GM12878 (cell line): Measurements from ENCODE around the gene C5. TPM values are rescaled to one million over a fixed set of nuclear protein-coding genes. Genes with fewer than 3 reads are reported as not detected.
A peak's percentile ranks its signal among the peaks of the same experiment; 100 is the strongest.

Experiments
- BCL11A ChIP-seq: IDR thresholded peaks from 2 replicates; pipeline ENCODE4 v1.6.1; 2011; ENCODE audit warnings: low read depth, low read length
- E2F8 ChIP-seq: fragments of 450-650 bp; IDR thresholded peaks from 2 replicates; pipeline ENCODE4 v1.6.1; 2018; ENCODE audit warnings: mild to moderate bottlenecking, low read depth, moderate library complexity; ENCODE audit not compliant: partially characterized antibody
- EGR1 ChIP-seq, 2 experiments: IDR thresholded peaks; 1 replicate in 1 of 2; 2 replicates in 1 of 2; pipeline ENCODE4 v1.6.1; 2011 to 2012; ENCODE audit warnings: low read depth in 2 of 2, low read length in 2 of 2, borderline replicate concordance in 1 of 2, mild to moderate bottlenecking in 1 of 2, moderate library complexity in 1 of 2
- EZH2 ChIP-seq: IDR thresholded peaks from 2 replicates; pipeline ENCODE4 v1.6.1; 2012; ENCODE audit warnings: low read depth, mild to moderate bottlenecking, control low read depth, inconsistent platforms, low read length, borderline replicate concordance; ENCODE audit not compliant: control insufficient read depth
- GABPA ChIP-seq: IDR thresholded peaks from 2 replicates; pipeline ENCODE4 v1.6.1; 2014; ENCODE audit warnings: antibody characterized with exemption, low read depth, mild to moderate bottlenecking, inconsistent platforms
- IKZF1 ChIP-seq: fragments of 450-650 bp; conservative IDR thresholded peaks from 2 replicates; pipeline ENCODE4 v1.6.1; 2017; ENCODE audit warnings: antibody characterized with exemption, mild to moderate bottlenecking
- IRF3 ChIP-seq: fragments of 450-650 bp; IDR thresholded peaks from 2 replicates; pipeline ENCODE4 v1.6.1; 2014; ENCODE audit warnings: mild to moderate bottlenecking
- IRF5 ChIP-seq: fragments of 450-650 bp; IDR thresholded peaks from 2 replicates; pipeline ENCODE4 v1.6.1; 2017; ENCODE audit warnings: borderline replicate concordance
- MEF2A ChIP-seq: IDR thresholded peaks from 2 replicates; pipeline ENCODE4 v1.6.1; 2011; ENCODE audit warnings: low read depth, mild to moderate bottlenecking, low read length, moderate library complexity; ENCODE audit not compliant: insufficient read depth
- MEF2B ChIP-seq: fragments of 450-650 bp; IDR thresholded peaks from 2 replicates; pipeline ENCODE4 v1.6.1; 2018; ENCODE audit warnings: mild to moderate bottlenecking, moderate library complexity; ENCODE audit not compliant: partially characterized antibody, poor library complexity, severe bottlenecking
- PAX5 ChIP-seq: IDR thresholded peaks from 2 replicates; pipeline ENCODE4 v1.6.1; 2011; ENCODE audit warnings: low read depth, low read length, borderline replicate concordance
- PAX8 ChIP-seq: fragments of 450-650 bp; IDR thresholded peaks from 2 replicates; pipeline ENCODE4 v1.6.1; 2017; ENCODE audit warnings: mild to moderate bottlenecking, moderate library complexity
- POLR2AphosphoS5 ChIP-seq: IDR thresholded peaks from 2 replicates; pipeline ENCODE4 v1.6.1; 2011; ENCODE audit warnings: mild to moderate bottlenecking, low read length, inconsistent platforms
- RELA ChIP-seq: fragments of 450-650 bp; IDR thresholded peaks from 2 replicates; pipeline ENCODE4 v1.8.0; 2014; ENCODE audit warnings: borderline replicate concordance; ENCODE audit not compliant: partially characterized antibody
- RFX5 ChIP-seq: IDR thresholded peaks from 2 replicates; pipeline ENCODE4 v1.6.1; 2011; ENCODE audit warnings: low read depth, low read length, improper control_type of control experiment
- RUNX3 ChIP-seq: IDR thresholded peaks from 2 replicates; pipeline ENCODE4 v1.6.1; 2012; ENCODE audit warnings: low read length, inconsistent platforms
- SMAD5 ChIP-seq: IDR thresholded peaks from 2 replicates; pipeline ENCODE4 v1.6.1; 2016; ENCODE audit warnings: antibody characterized with exemption, low read depth
- SP1 ChIP-seq: IDR thresholded peaks from one replicate; pipeline ENCODE4 v1.6.1; 2011; ENCODE audit warnings: low read depth, low read length
- ZBTB4 ChIP-seq: fragments of 450-650 bp; formaldehyde crosslinking; IDR thresholded peaks from 2 replicates; pipeline ENCODE4 v1.4.0; 2022; ENCODE audit warnings: mild to moderate bottlenecking, moderate library complexity
- ZNF24 ChIP-seq: fragments of 450-650 bp; IDR thresholded peaks from 2 replicates; pipeline ENCODE4 v1.6.1; 2017; ENCODE audit warnings: antibody characterized with exemption, mild to moderate bottlenecking
- polyA plus RNA-seq, 11 experiments: library from polyadenylated mRNA; depleted of rRNA in 4 of 11; unstranded in 6 of 11; stranded (reverse) in 5 of 11; fragments of >200 nt; fragmentation: Nextera tagmentation in 4 of 11; fragmentation: Illumina TruSeq in 1 of 11; extraction: Ambion mirVana in 4 of 11; extraction: Trizol in 1 of 11; gene quantifications; 1 replicate in 1 of 11; 2 replicates in 10 of 11; pipeline versions ENCODE4 v1.2.1 to v1.2.3, GENCODE V29; 2011 to 2016; ENCODE audit warnings: inconsistent platforms in 2 of 11, missing spikeins in 2 of 11, low read depth in 1 of 11
- total RNA-seq, 4 experiments: library from RNA; depleted of rRNA in 3 of 4; stranded (reverse); fragments of >200 nt in 3 of 4; fragmentation: Illumina TruSeq in 1 of 4; extraction: Trizol in 1 of 4; gene quantifications; 2 replicates each; pipeline versions ENCODE4 v1.2.1 to v1.2.3, GENCODE V29; 2013 to 2021

Gene C5
- total and polyA plus RNA-seq, 10 of the 15 experiments (the other 5 are each of a cell fraction or from before 2014, with no cell fraction given) = 0.39 to 2.2 (median 1.2) TPM

GRCh38 chr9:120925535-120926396, 124.3 kb downstream of the C5 start (continued):
- TF ChIP-seq POLR2AphosphoS5 = peak; percentile 99
- TF ChIP-seq RUNX3 = no peak
- TF ChIP-seq IRF5 = no peak
- TF ChIP-seq EZH2 = no peak
- TF ChIP-seq E2F8 = no peak
- TF ChIP-seq IKZF1 = no peak; the same call in 1 of the 2 replicates
- 0 out of 3 replicates have a peak, but pooled peaks of 1 of the 2 experiments have one; percentile 26 for TF ChIP-seq EGR1 (IDR thresholded peaks at IDR 0.05; ENCODE audit: borderline replicate concordance in 1 of 2, low read depth in 2 of 2, low read length in 2 of 2)
- TF ChIP-seq MEF2B = no peak
- peak; percentile 97 for TF ChIP-seq RELA
- no peak for TF ChIP-seq IRF3
- TF ChIP-seq PAX5 = 0 out of 2 replicates have a peak, but pooled peaks have one; percentile 41
- TF ChIP-seq SP1 = peak; percentile 13
- no peak for TF ChIP-seq MEF2A
- TF ChIP-seq GABPA = no peak
- no peak for TF ChIP-seq ZBTB4 (CRISPR knock-in tag)
- TF ChIP-seq ZNF24 = no peak
- TF ChIP-seq RFX5 = no peak
- TF ChIP-seq SMAD5 = peak; percentile 98
- no peak for TF ChIP-seq PAX8
- TF ChIP-seq BCL11A = peak; percentile 69; the same call in 1 of the 2 replicates
